ENCODE results near the gene MAP3K10.

The MAP3K10 gene

DNA sequence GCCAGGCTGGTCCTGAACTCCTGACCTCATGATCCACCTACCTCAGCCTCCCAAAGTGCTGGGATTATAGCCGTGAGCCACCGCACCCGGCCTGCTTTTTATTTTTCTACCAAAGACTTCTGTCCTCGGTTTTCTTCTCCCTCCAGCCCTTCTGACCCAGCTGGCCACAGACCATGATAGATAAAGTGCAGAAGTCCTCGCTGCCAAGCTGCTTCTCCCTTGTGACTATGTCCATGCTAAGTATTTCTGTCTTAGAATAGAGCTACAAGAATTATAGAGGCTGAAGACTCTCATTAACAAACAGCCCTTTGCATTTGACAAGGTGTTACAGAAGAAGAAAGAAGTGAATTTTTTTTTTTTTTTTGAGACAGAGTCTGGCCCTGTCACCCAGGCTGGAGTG is 15.4 kb upstream of the MAP3K10 start:
- no peak for DNase-seq

GRCh38 chr19:40177286-40178070 is 13.7 kb upstream of the MAP3K10 start:
- DNase-seq, result no peak

GRCh38 chr19:40178756-40179155 is 12.5 kb upstream of the MAP3K10 start:
- DNase-seq, result no peak

DNA sequence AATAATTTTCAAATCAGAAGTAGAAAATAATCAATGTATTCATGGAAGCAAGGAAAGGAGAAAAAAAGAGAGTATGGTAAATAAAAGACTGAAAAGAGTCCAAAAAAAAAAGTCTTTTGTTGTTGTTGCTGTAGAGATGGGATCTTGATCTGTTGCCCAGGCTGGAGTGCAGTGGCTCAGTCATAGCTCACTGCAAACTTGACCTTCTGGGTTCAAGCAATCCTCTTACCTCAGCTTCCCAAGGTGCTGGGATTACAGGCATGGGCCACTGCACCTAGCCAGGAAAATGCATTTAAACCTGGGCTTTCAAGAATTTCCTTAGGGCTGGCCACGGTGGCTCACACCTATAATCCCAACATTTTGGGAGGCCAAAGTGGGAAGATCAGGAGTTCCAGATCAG is 7.0 kb upstream of the MAP3K10 start:
- no peak for DNase-seq

DNA sequence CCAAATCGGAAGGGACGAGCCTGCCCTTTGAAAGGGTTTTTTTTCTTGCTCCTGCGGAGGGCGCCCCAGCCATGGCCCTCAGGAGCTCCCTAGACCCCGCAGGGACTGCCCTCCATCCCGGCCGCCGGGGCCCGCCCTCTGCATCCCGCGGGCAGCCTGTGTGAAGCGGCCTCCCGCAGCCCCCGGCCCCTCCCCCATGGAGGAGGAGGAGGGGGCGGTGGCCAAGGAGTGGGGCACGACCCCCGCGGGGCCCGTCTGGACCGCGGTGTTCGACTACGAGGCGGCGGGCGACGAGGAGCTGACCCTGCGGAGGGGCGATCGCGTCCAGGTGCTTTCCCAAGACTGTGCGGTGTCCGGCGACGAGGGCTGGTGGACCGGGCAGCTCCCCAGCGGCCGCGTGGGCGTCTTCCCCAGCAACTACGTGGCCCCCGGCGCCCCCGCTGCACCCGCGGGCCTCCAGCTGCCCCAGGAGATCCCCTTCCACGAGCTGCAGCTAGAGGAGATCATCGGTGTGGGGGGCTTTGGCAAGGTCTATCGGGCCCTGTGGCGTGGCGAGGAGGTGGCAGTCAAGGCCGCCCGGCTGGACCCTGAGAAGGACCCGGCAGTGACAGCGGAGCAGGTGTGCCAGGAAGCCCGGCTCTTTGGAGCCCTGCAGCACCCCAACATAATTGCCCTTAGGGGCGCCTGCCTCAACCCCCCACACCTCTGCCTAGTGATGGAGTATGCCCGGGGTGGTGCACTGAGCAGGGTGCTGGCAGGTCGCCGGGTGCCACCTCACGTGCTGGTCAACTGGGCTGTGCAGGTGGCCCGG is 815 bp downstream of the MAP3K10 start:
- DNase-seq, result peak; percentile 31

- DNase-seq, result no peak
Measured at GRCh38 chr19:40192758-40193586, 1.7 kb downstream of the MAP3K10 start.

DNA sequence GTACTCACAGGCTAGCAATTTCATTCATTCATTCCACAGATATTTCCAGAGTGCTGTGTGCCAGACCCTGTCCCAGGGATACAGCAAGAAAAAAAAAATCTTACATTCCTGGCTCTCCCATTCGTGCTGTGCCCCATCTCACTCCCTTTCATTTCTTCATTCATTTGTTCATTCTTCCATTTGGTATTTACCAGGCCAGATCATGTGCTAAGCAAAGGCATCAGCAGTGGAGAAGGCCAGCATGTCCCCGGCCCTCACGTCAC is 2.3 kb downstream of the MAP3K10 start:
- DNase-seq, result no peak

- no peak for DNase-seq
Measured at GRCh38 chr19:40198272-40198990, 7.2 kb downstream of the MAP3K10 start.

DNA sequence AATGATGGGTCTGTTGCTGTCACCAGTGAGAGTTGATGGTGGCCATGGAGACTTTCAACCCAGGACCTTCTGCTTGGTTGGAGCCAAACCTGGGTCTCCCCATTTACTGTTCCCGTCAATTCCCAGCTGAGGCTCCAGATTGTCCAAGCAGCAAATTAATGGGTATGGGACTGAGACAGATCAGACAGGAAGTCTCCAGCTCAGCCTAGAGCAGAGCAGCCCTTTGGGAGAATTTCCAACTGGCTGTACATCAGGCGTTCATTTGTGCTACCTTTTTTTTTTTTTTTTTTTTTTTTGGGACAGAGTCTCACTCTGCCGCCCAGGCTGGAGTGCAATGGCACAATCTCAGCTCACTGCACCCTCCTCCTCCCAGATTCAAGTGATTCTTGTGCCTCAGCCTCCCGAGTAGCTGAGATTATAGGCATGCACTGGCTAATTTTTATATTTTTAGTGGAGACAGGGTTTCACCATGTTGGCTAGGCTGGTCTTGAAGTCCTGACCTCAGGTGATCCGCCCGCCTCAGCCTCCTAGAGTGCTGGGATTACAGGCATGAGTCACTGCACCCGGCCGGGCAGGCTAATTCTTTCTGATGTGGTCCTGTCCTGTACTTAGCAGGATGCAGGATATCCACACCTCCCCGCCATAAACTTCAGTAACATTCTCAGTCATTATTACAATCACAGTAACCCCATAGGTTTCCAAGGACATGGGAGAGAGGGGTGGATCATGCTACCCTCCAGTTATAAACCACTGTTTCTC is 9.3 kb downstream of the MAP3K10 start:
- no peak for DNase-seq

DNA sequence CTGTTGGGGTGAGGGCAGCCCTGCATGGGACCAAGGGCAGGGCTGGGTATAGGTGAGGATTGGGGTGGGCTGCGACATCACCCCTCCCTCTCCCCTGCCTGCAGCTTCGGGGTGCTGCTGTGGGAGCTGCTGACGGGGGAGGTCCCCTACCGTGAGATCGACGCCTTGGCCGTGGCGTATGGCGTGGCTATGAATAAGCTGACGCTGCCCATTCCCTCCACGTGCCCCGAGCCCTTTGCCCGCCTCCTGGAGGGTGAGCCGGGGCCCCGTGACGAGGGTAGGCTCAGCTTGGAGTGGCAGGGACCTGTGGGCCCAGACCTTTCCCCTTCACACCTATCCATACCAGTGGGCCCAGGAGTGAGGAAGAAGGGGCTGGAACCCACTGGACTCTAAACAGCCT is 13.2 kb downstream of the MAP3K10 start:
- no peak for DNase-seq

GRCh38 chr19:40205760-40206159 is 14.5 kb downstream of the MAP3K10 start:
- no peak for DNase-seq

DNA sequence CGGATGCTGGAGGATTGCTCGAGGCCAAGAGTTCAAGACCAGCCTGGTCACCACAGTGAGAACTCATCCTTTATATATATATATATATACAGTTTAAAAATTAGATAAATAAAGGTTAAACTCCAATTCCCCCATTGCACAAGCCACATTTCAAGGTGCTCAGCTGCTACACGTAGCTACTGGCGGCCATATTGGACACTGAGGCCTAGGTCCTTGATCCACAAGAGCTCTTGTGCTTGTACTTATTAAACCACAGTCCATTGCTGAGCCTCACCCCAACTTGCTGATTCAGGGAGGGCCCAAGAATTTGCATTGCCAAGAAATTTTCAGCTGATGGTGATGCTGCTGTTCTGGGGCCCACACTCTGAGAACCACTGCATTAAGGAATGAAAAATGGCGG is 17.4 kb downstream of the MAP3K10 start:
- no peak for DNase-seq

DNA sequence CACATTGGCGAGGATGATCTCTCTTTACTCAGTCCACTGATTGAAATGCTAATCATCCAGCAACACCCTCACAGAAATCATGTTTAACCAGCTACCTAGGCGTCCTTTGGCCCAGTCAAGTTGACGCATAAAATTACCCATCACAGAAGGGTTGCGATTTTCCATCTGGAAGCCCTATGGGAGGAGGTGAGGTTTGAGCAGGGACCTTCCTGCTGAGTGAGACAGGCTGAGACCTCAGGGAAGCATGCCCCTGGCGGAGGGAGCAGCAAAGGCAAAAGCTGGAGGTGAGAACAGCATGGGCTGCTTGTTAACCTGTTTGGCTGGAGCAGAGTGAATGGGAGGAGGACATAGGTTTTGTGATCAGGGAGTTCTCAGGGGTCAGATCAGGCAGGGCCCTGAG is 19.7 kb downstream of the MAP3K10 start:
- DNase-seq, result no peak

GRCh38 chr19:40213251-40213829 is 22.1 kb downstream of the MAP3K10 start:
- no peak for DNase-seq

DNA sequence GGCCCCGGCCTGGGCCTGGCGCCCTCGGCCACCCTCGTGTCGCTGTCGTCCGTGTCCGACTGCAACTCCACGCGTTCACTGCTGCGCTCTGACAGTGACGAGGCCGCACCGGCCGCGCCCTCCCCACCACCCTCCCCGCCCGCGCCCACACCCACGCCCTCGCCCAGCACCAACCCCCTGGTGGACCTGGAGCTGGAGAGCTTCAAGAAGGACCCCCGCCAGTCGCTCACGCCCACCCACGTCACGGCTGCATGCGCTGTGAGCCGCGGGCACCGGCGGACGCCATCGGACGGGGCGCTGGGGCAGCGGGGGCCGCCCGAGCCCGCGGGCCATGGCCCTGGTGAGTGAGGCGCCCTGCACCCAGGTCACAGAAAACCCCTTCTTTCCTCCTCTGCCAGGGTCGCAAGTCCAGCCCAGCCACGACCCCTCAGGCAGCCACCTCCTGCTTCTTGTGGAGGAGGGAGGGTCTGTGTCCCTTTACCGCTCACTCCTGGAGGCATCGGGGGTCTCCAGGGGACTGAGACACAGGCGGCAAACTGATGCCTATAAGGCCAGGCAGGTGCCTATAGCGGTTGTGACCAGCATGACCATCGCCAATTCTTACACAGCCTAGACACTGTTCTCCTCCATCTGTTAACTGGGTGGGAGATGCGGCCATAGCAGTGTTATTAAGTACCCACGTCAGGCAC is 22.8 kb downstream of the MAP3K10 start:
- no peak for DNase-seq

- no peak for DNase-seq
Measured at GRCh38 chr19:40214936-40215335, 23.7 kb downstream of the MAP3K10 start.

- no peak for DNase-seq
Measured at GRCh38 chr19:40216013-40216776, 25.0 kb downstream of the MAP3K10 start.

DNA sequence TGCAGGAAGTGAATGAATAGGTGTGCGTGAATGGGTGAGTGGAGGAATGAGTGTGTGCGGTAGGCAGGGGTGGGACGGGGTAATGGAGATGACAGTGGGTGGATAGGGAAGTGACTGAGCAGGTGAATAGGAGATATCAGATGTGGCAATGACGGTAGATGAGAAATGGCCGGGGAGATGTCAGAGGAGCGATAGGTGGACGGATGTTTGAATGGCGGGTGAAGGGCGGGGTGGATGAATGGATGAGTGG is 25.5 kb downstream of the MAP3K10 start:
- DNase-seq, result no peak

DNA sequence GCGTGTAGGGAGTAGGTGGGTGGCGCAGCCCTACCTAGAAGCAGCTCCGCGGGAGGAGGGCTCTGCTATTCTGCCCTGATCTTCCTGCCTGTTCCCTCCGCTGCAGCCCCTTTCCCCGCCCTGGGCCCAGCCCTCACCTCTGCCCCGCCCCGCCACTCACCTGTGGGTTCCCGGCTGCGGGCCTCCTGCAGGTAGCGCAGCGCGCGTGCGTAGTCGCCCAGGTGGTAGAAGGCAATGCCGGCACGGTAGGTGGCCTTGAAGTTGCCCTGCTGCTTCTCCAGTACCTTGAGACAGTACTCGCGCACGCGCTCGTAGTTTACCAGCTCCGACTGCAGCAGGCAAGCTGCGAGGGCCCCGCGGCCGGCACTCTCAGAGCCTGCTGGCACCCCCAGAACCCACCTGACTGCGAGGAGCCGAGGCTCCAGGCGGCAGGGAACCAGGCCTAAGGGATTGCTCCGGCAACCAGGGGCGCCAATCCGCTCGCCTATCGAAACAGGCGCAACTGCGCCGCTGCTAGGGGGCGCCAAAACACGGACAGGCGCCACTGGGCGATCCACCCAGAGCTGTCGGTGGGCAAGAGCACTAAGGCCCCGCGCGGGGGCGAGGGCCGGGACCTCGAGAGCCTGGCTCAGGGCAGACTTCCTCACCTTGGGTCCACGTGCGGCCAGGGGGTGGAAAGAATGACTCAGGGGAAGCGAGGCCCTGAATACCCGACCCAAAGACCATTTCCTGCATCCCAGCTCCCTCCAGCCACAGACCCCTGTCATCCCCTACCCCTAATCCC is 26.0 kb downstream of the MAP3K10 start:
- no peak for DNase-seq
